ENCODE results near the gene ACSL6.
"Not testable (repeated sequence)": the region's sequence is repeated elsewhere in the genome, so short reads cannot be mapped to it uniquely, and the experiment has no call there.

Gene ACSL6

GRCh38 chr5:131926168-131926567 is 85.3 kb downstream of the ACSL6 start:
- no peak for DNase-seq

DNA sequence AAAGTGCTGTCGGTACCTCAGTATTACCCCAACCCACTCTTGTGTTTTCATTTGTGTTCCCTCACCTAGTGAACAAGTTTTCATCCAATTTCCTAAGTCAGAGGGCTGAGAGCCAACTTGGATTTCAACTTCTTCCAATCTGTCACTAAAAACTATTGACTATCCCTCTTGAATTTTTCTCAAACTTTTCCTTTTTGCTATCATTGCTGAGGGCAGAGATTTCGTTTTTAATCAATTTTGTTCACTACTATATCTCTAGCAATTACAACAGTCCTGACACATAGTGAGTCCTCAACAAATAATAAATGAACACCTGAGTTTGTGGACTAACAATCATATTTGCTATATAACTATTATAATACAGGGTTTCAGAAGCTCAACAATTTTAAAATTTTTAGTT is 95.0 kb downstream of the ACSL6 start:
- DNase-seq = no peak

DNA sequence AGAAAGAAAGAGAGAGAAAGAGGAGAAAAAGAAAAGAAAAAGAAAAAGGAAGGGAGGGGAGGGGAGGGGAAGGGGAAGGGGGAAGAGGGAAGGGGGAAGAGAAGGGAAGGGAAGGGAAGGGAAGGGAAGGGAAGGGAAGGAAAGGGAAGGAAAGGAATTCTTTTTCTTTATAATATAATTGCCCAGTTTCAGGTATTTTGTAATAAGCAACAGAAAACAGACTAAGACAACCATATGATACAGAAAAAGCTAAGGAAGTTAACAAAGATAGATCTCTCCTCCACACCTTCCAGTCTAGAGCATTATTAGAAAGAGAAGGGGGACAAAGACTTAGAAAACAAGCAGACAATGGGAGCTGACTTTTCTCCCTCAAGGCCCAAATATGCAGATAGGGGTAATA is 97.0 kb downstream of the ACSL6 start:
- DNase-seq = no peak

- no peak for DNase-seq
These were observed 97.9 kb downstream of the ACSL6 start for GRCh38 chr5:131913603-131914002.

GRCh38 chr5:131906668-131907067 is 104.8 kb downstream of the ACSL6 start:
- DNase-seq = no peak

DNA sequence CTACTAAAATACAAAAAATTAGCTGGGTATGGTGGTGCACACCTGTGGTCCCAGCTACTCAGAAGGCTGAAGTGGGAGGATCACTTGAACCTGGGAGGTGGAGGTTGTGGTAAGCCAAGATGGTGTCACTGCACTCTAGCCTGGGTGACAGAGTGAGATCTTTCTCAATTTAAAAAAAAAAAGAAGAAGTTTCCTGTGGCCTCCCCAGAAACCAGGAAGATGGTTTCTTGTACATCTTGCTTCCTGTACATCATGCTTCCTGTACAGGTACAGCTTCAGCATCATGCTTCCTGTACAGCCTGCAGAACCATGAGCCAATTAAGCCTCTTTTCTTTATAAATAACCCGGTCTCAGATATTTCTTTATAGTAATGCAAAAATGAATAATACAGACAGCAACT is 109.2 kb downstream of the ACSL6 start:
- not testable (repeated sequence) for DNase-seq

All from right hindlimb (tissue), 1 donor.